Posterior vena cava (tissue), 2 donors: ENCODE measurements around the gene C1orf87. TPM values are rescaled to one million over a fixed set of nuclear protein-coding genes. Genes with fewer than 3 reads are reported as not detected.

Source experiments
- DNase-seq: peaks from one replicate; pipeline ENCODE4 v3.0.0-alpha.2; 2020; ENCODE audit warnings: low spot score
- intact Hi-C, 2 donors: fragments of 100-400 bp; cut with DNase I; formaldehyde crosslinking; loops; one replicate each; pipeline versions ENCODE4 v1.14.1 to v1.14.2; 2022 to 2023
- total RNA-seq, 2 donors: library from RNA; stranded (reverse); fragmentation: NEBNext Ultra II Directional; extraction: Animal tissue kit (Norgen Biotek cat#: 25700); gene quantifications; one replicate each; pipeline ENCODE4 v1.2.1, GENCODE V29; 2021
- donor health status: DM: yes; HTN: yes; CAD: no.
- donor health status: DM: yes; HTN: yes; CAD: no.

Gene C1orf87
- total RNA-seq, 2 donors from 2014 or later, result not detected

DNA sequence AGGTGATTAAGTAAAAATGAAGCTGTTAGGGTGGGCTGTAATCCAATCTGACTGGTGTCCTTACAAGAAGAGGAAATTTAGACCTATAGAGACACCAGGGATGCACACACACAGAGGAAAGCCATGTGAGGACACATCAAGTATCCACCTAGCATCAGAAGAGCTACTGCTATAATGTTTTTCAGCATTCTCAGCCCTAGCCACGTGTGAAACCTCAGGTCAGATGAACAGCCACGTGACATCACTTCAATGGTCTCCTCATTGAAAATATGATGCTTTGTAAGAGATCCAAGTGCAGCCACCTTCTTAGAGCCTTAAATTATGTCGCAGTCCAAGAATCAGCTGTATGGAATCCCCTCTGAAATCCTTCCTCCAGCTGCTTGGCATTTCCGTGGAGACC is 65.1 kb downstream of the C1orf87 start:
- intact Hi-C loops, result no loop called here
- DNase-seq, result no peak

DNA sequence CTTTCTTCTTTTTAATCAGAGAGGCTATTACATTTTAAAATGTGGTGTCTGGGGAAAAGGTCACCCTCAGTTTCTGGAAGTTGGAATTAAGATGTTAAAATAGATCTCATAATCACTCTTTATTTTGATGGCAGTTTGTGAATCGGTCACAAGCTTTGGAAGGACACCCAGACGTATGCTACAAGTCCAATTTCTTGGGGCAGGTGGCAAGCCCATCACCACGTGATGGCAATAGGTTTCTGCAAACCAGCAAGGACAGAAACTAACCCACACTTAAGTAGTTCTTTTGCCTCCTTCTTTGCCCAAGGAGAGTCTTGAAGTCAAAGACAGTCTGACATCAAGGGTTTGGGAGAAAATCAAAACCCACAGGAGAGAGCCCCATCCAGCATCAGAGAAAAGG is 72.9 kb downstream of the C1orf87 start:
- no peak for DNase-seq
- intact Hi-C loops, result no loop called here

DNA sequence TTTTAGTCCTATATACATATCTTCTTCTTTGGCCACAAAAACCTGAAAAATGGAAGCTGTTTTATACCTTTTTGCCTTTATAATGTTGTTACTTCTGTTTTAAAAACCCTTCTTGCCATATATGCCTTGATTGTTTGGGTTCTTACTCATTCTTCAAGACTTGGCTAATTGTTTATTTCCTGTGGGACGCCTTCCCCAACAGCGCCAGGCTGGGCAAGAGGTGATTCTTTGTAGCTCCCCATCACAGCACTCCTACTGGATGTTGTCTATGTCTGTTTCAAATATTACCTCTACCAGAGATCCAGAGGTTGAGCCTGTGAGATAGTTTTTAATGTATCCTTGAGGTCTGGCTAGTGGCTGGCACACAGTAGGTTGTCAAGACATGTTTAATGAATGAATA is 73.8 kb downstream of the C1orf87 start:
- intact Hi-C loops, result no loop called here
- DNase-seq, result no peak

- intact Hi-C loops, result no loop called here
- no peak for DNase-seq
Observed at GRCh38 chr1:59999006-59999405, 74.6 kb downstream of the C1orf87 start.

DNA sequence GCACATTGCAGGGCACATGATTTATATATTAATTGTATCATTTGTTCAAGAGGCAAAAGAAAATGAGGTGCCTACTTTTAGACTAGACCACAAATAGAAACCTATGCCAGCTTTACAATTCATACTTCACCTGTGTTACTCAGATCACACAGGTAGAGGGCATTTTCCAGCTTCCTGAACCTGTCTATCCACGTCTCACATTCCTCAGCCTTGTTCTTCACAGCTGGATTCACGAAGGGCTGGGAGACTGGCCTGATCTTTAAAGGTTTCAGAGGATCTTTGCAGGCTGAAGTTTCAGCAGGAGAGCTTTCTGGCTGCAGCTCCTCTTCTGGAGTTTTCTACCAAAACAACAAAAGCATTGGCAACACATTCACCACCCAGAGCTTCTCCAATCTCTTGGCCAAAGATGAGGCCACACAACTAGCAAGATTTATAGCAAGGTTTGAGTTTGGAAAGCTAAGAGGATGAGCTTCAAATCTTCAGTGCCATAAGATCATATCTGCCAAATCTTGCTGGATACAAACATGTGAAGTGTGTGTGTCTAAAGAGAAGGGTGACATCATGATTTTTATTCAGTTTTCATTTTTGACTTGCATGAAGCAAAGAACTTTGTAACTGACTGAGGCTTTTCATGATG is 76.0 kb downstream of the C1orf87 start:
- no peak for DNase-seq
- intact Hi-C loops, result no loop called here

- intact Hi-C loops, result no loop called here
- no peak for DNase-seq
Observed at GRCh38 chr1:59994302-59995198, 79.0 kb downstream of the C1orf87 start.

GRCh38 chr1:59992040-59992820 is 81.3 kb downstream of the C1orf87 start:
- intact Hi-C loops, result no loop called here
- no peak for DNase-seq

DNA sequence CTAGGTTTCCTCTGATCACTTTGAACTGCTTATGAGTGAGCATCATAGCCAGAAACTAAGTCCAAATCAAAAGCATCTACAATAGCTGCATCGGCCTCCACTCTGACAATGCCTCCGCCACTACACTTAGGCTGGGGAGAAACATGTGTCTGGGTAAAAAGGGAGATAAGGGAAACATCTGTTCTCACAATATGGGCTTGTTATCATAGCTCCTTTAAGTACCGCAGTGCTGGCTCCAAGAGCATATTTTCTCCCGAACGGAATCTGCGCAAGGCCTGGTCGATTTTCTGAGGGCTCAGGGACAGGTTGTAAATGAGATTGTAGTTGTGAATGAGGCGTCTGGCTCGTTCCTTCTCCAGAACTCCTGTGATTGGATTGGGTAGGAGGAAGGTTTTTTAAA is 83.1 kb downstream of the C1orf87 start:
- intact Hi-C loops, result no loop called here
- no peak for DNase-seq

DNA sequence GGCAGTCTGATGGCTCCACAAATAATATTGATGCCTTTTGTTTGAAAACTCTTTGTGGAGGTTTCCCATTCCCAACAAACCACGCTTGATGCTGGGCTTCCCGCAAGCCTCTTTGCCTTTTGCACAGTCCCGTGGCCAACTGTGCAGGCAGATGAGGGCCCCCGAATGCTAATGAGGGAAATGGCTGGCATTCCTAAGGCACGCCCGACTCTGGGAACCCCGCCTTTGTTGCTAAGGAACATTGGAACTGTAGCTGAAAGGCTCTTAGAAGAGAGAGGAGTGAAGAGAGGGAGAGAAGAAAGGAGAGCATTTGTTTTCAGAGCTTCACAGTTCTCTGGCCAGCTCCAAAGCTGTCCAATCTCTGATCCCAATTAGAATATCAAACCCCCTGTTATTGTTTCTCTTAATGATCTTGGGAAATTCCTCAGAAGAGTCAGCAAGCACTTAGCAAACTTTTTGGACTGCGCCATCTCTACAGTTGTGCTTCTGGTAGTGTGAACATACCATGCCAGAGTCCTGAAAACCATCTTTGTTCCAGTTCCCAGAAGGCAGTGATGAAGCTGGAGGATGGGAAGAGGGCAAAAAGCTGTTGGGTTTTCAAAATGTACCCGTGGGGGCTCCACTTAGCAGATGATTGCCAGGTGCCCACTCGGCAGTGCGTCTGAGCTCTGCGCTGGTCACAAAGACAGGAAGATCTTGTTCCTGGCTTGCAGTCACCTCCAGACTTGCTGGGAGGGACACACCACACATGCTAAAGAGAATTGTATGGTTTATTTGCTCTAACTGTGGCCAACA is 86.9 kb downstream of the C1orf87 start:
- intact Hi-C loops, result loop anchor here in 1 of 2 donors (5.0 kb wide), 1 partner anchor 1631 kb away; no protein-coding TSS in a partner anchor
- DNase-seq, result no peak

- no peak for DNase-seq
- intact Hi-C loops, result loop anchor here in 1 of 2 donors (5.0 kb wide), 1 partner anchor 1631 kb away; no protein-coding TSS in a partner anchor
Observed at GRCh38 chr1:59985911-59986515, 87.6 kb downstream of the C1orf87 start.

DNA sequence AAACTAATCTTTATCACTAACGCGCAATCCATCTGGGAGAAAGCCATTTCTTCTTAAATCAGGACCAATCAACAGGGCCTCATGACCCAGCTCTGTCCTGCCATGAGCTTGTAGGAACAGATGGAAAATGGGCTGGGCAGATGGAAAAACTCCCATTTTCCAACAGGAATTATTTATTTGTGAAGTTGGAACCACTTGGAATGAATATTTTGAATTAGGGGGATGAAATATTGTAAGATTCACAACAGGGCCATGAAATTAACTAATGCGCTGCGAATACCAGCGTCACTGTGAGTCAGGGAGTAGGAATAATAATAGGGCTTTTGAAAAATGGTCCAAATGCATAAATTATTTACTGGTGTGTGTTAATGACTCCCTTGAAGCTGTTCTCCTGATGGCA is 93.9 kb downstream of the C1orf87 start:
- no peak for DNase-seq
- intact Hi-C loops, result loop anchor here in 1 of 2 donors (10.0 kb wide), 2 partner anchors 155 to 1475 kb away; no protein-coding TSS in a partner anchor

DNA sequence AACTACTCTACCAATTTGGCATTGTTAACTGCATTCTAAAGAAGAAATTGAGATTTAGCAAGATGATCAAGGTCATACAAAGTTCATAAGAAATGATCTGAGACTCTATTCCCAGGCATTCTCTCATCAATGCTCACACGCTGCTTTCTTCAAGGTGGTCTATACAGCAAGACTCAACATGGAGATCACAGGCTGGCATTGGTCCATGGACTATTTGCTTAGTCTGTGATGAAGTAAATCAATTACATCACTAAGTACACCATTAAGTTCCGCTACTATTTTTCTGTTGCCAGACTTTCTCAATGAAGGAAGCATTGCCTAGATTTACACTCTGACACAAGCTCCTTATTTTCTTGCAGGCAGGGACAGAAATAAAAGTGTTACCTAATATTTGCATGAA is 95.1 kb downstream of the C1orf87 start:
- intact Hi-C loops, result loop anchor here in 1 of 2 donors (10.0 kb wide), 2 partner anchors 156 to 1476 kb away; no protein-coding TSS in a partner anchor

DNA sequence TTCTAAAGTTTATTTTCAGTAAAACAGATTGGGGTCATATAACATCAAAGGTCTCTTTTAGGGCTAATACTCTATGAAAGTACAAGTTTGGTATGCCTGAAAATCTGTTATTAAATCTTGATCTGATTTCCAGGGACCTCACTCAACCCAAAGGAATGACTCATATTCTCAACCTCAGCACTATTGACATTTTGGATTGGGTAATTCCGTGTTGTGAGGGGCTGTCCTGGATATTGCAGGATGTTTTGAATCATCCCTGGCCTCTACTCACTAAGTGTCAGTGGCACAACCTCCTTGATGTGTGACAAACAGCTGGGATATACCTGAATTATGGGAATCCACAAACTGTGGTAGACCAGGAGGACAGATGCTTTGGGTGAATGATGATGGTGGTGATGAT is 95.5 kb downstream of the C1orf87 start:
- DNase-seq, result no peak
- intact Hi-C loops, result loop anchor here in 1 of 2 donors (10.0 kb wide), 2 partner anchors 157 to 1477 kb away; no protein-coding TSS in a partner anchor

More for the DNA sequence above, 95.1 kb downstream of the C1orf87 start:
- DNase-seq, result no peak

DNA sequence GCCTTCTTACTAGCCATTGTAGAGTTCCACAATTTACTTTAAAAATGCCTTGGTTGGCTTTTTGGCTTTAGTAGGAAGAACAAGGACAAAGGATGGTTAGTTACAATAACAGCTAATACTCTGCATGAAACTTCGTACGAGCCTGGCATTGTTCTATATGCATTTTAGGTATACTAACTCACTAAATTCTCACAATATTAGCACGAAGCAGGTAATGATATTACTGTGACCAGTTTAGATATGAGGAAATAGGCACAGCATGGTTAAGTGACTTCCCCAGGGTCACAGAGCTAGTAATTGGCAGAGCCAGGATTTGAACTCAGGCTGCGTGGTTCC is 96.5 kb downstream of the C1orf87 start:
- DNase-seq, result no peak
- intact Hi-C loops, result loop anchor here in 1 of 2 donors (10.0 kb wide), 2 partner anchors 158 to 1478 kb away; no protein-coding TSS in a partner anchor

DNA sequence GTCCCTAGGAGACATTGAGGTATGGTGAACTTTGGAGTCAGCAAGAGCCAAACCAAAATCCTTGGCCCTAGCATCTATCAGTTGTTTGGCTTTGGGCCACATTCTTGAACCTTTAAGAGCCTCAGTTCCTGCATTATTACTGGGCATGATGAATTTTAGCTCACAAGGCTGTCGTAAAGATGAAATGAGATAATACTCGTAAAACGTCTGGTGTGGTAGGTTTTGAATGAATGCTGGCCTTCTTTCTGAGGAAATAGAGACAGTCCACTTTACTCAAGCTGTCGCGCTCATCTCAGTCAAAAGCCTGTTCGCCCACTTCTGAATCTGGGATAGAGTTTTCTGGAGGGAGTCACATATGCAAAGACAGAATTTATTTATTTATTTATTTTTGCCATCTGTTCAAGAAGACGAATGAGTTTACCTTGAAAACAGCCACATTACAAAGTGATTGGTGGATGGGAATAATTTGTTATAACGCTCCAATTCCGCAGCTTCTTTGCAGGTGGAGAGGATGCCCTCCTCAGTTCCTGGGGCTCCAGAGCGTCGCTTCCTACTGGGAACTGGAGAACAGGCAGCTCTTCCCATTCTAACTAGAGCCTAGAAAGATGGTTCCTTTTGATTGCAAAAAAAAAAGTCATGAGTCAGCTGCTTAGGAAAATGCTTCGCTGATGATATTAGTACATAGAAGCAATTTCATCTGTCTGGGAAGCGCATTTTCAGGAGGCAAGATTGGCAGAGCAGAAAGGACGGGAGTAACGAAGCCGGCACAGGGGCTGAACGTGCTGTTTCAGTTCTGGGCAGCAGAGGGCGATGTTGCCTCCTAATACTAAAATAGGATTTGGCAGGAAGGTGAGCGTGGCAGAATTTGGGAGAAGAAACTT is 97.1 kb downstream of the C1orf87 start:
- intact Hi-C loops, result loop anchor here in 1 of 2 donors (10.0 kb wide), 2 partner anchors 158 to 1478 kb away; no protein-coding TSS in a partner anchor
- peak; percentile 89 for DNase-seq

- DNase-seq, result no peak
- intact Hi-C loops, result loop anchor here in 1 of 2 donors (10.0 kb wide), 2 partner anchors 161 to 1481 kb away; no protein-coding TSS in a partner anchor
Observed at GRCh38 chr1:59973719-59974118, 99.9 kb downstream of the C1orf87 start.
